ENCODE measurements around the gene PHETA2. TPM values are rescaled to one million over a fixed set of nuclear protein-coding genes. Genes with fewer than 3 reads are reported as not detected.
A peak's percentile ranks its signal among the peaks of the same experiment; 100 is the strongest.
"Not testable (repeated sequence)": the region's sequence is repeated elsewhere in the genome, so short reads cannot be mapped to it uniquely, and the experiment has no call there.

The PHETA2 gene
- total RNA-seq, 1 donor from 2014 or later, result 2.7 TPM

- ATAC-seq (no peak), DNase-seq (no peak)
- intact Hi-C loops (cut with micrococcal nuclease), result no loop called here
Measured at GRCh38 chr22:42067671-42068251, 6.3 kb upstream of the PHETA2 start.

GRCh38 chr22:42068291-42068690 lies 5.8 kb upstream of the PHETA2 start:
- no peak for ATAC-seq
- intact Hi-C loops (cut with micrococcal nuclease), result no loop called here
- no peak for DNase-seq

- intact Hi-C loops (cut with micrococcal nuclease), result no loop called here
- DNase-seq (no peak), ATAC-seq (peak; percentile 7)
Measured at GRCh38 chr22:42069801-42070516, 4.1 kb upstream of the PHETA2 start.

GRCh38 chr22:42070517-42071422 lies 3.3 kb upstream of the PHETA2 start, which contains the start of gene NAGA:
Gene NAGA, minus strand, starts transcription at chr22:42070812. Its CDS starts 515 bp downstream, at chr22:42070297.
- intact Hi-C loops (cut with micrococcal nuclease), result no loop called here
- DNase-seq (peak; percentile 98), ATAC-seq (peak; percentile 94)

GRCh38 chr22:42071508-42071907 lies 2.5 kb upstream of the PHETA2 start:
- intact Hi-C loops (cut with micrococcal nuclease); DNase-seq; ATAC-seq: not testable (repeated sequence)

GRCh38 chr22:42072606-42073330 lies 1.3 kb upstream of the PHETA2 start:
- no peak for DNase-seq
- intact Hi-C loops (cut with micrococcal nuclease), result no loop called here
- peak; percentile 33 for ATAC-seq

GRCh38 chr22:42073621-42074041 lies 417 bp upstream of the PHETA2 start:
- no peak for DNase-seq
- no peak for ATAC-seq
- intact Hi-C loops (cut with micrococcal nuclease), result no loop called here

GRCh38 chr22:42074846-42075676 lies 1.0 kb downstream of the PHETA2 start:
- intact Hi-C loops (cut with micrococcal nuclease), result no loop called here
- DNase-seq (no peak), ATAC-seq (no peak)

GRCh38 chr22:42076764-42077485 lies 2.9 kb downstream of the PHETA2 start:
- DNase-seq (no peak), ATAC-seq (no peak)
- intact Hi-C loops (cut with micrococcal nuclease), result no loop called here

- DNase-seq (no peak), ATAC-seq (no peak)
- intact Hi-C loops (cut with micrococcal nuclease), result no loop called here
Measured at GRCh38 chr22:42077486-42078125, 3.6 kb downstream of the PHETA2 start.

GRCh38 chr22:42078469-42079318 lies 4.6 kb downstream of the PHETA2 start:
- ATAC-seq, result peak; percentile 21
- no peak for DNase-seq
- intact Hi-C loops (cut with micrococcal nuclease), result no loop called here

GRCh38 chr22:42079319-42080251 lies 5.5 kb downstream of the PHETA2 start, which contains the start of gene SMDT1:
Gene SMDT1, plus strand, starts transcription at chr22:42079700. Its CDS starts 69 bp downstream, at chr22:42079769.
- intact Hi-C loops (cut with micrococcal nuclease), result no loop called here
- peak; percentile 100 for DNase-seq
- ATAC-seq, result peak; percentile 92

GRCh38 chr22:42080287-42080686 lies 6.2 kb downstream of the PHETA2 start:
- peak; percentile 5 for ATAC-seq
- DNase-seq, result no peak
- intact Hi-C loops (cut with micrococcal nuclease), result no loop called here

GRCh38 chr22:42083119-42083518 lies 9.1 kb downstream of the PHETA2 start:
- no peak for ATAC-seq
- DNase-seq, result no peak
- intact Hi-C loops (cut with micrococcal nuclease), result no loop called here

GRCh38 chr22:42084874-42085273 lies 10.8 kb downstream of the PHETA2 start:
- no peak for DNase-seq
- ATAC-seq, result no peak
- intact Hi-C loops (cut with micrococcal nuclease), result no loop called here

All from left ventricle myocardium superior (tissue), 1 donor.